Cerebellar nuclear complex (tissue), 1 donor: Measurements from ENCODE around the gene SORBS1.

Source experiments
- DNase-seq, 2 experiments: peaks; one replicate each; lab custom pipeline; 2025; lab: John Stamatoyannopoulos, UW

SORBS1 gene

DNA sequence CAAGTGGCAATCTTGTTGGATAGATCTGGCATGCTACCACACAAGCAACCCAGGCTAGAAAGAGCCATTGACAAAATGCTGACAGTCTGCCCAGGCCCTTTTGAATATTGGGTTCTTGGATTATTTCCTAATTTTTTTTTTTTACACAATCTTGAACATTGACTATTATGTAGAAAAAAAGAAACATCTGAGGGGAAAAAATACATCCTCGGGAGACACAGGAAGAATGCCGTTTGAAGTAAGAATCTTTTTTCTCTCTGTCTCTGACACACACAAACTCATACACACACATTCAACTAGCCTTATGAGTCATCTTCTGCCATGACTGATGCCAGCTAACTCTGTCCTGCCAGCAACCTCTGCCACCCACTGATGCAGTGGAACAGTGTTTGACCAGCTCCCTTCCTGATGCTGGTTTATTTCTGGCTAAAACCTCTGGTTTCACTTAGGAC lies 47.2 kb downstream of the SORBS1 start:
- peak in 1 of 2 experiments; percentile 30 for DNase-seq

DNA sequence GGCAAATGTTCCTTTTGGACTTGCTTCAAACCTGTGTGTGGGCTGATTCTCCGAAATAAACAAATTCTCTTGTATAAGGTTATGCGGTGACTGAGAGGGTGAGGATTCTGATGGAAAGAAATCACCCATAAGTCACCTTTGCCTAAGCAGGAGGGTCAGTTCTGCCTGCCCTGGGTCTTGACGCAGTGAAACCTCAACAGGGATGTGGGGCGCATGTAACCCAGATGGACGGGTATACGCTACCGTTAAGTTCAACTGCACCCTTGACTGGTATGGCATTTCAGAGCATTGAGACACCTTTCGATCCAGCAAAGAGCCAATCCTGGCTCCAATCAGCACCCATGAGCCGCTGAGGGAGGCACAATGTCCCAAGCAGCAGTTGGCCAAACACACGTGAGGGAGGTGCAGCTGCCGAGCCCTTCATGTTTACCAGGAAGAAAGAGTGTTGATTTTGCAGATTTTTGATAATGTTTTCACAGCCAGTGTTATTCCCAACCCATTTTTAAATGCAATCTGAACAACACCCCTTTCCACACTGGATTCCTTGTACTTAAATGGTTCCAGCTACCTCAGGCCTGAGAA lies 48.1 kb downstream of the SORBS1 start:
- no peak for DNase-seq

DNA sequence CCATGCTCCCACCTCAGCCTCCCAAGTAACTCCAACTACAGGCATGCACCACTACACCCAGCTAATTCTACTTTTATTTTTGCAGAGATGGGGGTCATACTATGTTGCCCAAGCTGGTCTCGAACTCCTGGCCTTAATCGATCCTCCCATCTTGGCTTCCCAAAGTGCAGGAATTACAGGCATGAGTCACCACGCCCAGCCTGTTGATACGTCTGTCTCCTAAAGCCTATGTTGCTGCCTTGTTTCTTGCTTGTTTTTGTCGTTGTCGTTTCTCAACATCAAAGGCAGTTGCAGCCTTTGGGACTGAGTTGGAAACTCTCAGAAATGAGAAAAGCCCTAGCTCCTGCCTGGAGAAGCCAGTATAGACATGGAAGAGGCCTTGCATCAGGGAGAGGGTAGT lies 49.9 kb downstream of the SORBS1 start:
- no peak for DNase-seq

DNA sequence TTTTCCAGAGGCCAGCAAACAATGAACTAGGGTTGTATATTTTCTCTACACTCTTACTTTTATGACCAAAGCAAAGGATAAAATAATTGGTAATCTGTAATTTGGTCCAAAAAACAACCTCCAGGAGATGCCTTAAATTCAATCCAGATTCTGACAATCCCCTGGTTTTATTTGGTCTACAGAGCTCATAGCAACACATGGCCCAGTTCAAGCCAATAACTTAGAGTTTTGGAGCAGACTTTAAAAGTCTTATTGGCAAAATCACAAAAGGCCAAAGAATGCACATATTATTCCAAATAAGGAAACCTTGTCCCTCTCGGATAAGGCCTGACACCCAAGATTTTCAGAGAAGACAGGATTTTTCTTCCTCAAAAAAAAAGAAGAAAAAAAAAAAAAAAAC lies 51.9 kb downstream of the SORBS1 start:
- no peak for DNase-seq

DNA sequence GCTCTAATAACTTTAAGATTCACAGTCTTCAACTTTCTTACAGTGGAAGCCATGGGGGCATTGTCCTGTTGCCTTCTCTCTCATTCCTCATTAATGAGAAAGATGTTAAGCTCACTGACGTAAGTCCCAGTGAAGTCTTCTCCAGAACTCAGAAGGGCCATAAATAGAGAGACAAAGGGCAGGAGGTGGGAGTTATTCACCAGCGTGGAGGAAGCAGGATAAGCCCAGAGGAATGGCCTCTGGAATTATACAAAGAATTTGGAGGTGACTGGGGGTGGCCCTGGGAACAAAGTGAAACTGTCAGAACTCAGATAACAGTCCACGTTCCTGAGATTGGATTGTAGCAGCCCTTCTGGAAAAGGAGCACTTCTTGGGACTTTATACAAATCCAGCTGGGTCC lies 52.4 kb downstream of the SORBS1 start:
- DNase-seq: no peak

DNA sequence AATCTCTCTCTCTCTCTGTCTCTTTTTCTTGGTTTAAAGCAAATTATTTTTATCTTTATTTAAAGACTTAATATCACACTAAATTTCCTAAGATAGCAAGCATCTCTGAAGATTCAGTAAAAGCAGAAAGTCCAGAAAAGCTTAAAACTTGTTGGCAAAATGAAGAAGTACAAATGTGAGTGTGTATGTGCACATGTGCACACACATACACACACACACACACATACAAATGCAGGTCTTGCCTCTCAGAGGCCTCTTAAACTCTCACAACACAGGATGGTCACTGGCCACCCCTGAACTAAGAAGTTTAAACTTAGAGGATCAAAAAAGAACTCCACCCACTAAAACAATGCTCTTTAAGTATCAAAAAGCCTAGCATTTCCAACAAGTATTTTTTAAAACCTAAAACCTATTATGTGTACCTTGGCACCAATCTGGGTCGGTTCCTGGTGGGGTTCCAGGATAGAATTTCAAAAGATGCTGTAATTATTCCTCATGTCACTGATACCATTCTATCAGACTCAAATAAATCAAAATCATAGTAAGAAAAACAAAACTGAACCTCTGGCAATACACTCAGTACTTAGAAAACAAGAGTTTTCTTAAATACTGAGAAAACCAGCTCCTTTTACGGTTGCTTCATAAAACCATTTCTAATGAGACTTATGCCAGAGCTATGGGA lies 55.0 kb downstream of the SORBS1 start:
- DNase-seq: no peak

DNA sequence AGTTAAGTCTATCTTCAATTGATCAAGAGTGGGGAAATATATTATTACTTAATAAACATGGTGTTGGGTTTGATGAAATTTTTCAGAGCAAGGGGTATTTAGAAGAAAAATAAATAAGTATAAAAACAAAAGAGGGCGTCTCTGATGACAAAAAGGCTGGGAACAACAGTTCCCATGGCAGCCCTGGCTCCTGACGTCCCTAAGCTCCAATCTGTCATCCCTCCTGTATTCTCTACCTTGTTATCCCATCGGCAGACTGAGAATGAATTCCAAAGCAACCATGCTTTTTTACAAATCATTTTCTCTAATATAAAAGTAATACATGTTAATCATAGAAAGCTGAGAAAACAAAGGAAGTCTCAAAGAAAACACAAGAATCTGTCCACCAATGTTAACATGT lies 55.5 kb downstream of the SORBS1 start:
- peak in 1 of 2 experiments; percentile 42 for DNase-seq

DNA sequence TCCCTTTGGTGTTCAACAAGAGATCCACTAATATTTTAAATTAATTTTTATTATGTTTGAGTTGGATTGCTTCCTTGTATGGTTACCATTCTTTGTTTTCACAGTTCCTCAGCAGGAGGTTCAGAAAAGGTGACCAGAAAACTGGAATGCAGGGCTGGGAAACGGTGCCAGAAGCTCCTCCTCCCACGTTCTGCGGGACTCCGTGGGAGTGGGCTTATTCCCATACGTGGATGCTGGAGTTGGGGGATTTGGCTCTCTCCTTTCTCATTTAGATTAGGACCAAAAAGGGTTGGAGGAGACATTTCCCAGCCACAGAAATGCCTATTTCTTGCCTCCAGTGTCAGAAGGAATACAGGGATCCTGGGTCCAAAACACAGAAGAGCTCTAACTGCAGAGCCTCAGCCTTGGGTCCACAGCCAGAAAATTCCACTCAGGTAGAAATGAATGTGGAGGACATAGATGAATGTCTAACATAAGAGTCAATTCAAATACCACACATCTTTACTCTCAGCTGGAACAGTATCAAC lies 56.0 kb downstream of the SORBS1 start:
- DNase-seq: no peak

DNA sequence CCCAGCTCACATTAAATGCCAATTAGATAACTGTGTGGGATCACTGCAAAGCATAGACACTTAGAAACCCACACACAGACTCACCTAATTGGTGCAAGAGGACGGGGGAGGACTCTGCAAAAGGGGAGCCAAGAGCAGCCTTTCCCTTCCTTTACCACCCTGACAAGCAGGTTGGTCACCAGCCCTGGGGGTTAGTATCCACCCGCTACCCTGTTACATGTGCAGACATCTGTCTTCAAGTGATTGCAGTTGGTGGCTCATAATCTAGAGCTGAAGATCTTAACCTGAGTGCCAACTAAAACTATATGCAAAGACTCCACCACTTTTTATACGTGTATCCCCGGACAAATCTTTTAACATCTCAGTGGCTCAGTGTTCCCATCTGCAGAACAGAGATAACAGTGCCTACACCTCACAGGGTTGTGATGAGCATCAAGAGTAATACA lies 56.9 kb downstream of the SORBS1 start:
- no peak for DNase-seq

DNA sequence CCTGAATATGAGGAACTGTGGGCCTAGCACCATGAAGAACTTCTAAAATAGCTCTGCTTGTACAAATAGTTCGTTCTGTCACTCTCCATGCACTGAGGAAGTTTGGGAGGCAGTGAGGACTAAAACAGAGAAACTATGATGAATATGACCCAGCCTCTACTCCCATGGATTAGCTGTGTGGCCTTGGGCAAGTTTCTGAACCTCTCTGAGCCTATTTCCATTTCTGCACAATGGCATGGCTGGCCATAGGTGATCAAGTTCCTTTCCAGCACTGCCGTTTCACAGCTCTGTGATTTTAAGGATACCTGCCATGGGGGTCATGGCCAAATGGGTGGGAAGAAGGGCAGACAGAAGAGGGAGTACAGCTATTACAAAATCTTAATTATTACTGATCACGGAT lies 57.6 kb downstream of the SORBS1 start:
- no peak for DNase-seq

DNA sequence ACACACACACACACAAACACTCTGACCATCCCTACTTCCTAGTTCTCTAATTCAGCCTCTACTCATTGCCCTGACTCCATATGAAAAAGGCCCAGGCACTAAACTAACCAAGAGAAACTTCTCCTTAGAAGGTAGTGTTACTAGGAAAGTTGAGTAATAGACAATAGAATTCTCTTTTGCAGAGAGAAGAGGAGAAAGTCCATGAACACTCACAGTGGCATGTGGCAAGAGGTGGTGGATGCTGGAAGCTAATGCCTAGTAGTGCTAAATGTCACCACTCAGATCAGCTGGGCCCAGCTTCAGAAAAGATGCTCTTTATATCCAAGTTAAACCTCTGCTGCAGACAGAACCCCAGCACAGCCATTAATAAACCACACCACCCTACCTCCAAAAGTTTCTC lies 58.2 kb downstream of the SORBS1 start:
- DNase-seq: no peak

DNA sequence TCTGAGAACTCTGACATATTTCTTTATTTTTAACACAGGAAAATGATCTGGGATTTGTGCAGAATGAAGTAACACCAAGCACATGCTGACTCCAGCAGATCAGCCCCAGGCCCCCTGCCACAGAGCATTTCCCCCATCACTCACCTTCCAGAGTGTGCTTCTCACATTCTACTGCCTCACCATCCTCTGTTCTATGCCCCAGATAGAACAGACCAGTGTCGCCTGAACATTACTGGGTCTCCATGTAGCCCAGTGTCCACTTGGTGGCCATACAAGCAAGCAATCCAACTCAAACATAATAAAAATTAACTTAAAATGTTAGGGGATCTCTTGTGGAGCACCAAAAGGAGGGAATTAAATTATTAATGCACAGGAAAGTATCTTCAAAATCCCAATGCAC lies 58.8 kb downstream of the SORBS1 start:
- DNase-seq: no peak

DNA sequence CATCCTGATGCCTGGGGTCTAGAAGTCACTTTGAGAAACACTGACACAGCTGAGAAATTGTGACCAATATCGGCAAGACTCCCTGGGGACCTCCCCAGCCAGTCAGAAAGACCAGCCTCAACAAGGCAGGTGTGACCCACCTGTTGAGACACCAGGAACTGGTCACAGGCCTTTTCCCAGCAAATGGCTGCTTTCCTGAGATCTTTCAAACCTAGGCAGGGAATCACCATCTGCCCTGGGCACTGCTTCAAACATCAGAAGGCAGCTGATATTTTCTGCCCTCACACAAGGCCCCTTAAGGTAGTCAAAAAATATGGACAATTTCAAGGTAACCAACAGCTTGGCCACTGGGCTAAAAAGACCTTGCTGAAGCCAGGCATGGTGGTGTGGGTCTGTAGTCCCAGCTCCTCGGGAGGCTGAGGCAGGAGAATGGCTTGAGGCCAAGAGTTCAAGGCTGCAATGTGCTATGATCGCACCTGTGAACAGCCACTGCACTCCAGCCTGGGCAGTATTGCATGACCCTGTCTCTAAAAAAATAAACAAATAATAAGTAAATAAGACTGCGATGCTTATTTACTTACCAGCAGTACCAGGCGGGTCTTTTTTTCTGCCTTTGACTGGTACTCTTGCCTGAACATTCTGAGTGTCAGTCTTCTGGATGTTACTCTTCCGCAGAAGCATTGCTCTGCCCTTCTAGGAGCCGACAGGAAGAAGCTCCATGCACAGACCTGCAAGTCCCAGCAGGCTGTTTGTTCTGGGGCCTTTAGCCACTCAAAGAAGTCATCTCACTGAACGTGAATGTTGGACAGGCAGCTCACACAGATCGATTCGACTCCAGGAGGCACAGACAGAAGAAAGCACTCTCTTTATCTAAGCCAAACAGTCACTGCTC lies 59.7 kb downstream of the SORBS1 start:
- DNase-seq: peak in 1 of 2 experiments; percentile 24

DNA sequence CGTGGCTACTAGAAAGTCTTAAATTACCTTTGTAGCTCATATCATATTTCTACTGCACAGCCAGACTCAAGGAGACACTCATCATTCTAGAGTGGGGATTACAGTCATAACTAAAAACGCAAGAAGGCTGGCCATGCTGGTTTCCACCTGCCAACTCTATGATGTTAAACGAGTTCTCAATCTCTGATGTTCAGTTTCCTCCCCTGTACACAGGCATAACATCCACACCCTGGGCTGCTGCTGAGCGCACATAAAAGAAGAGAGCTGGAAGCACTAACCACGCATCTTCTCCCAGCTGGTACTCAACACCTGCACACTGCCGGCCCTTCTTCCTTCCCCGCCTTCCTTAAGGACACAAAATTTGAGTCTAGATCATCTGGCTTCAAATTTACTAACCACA lies 60.5 kb downstream of the SORBS1 start:
- DNase-seq: no peak

DNA sequence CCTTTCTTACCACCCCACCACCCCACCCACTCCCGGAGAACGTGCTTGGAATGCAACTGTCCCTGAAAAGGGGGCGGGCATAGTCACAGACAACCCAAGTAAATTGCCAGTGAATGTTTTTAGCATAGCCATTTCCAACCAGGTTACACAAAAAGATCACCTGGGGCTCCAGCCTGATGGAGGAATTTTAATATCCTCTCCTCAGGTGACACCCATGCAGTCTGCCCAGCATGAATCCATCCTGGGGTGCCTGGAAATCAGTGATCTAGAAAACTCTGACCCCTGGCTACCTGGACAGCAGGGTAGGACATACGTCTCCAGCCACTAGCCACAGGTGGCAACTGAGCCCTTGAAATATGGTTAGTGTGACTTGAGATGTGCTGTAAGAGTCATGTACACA lies 61.1 kb downstream of the SORBS1 start:
- no peak for DNase-seq

DNA sequence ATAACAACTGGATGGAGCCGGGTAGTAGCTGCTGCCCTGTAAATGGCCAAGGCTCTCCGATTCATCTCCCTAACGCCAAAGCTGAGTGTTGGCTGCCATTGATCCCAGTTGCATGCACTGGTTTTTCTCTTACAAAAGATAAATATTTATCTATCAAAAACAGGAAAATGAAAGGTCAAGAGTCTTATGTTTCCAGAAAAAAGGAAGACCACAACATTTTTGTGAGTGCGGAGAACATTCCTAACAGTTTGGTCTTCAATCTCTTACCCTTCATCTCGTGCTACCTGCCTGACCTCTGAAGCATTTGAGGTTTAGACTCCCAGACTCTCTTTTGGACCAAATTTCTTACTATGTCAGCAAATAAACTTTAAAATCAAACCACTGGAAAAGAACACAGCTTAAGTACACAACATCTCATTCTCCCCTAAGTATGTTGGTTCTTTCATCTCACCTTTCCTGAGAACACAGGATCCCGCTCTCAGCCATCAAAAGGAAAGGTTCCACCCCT lies 61.6 kb downstream of the SORBS1 start:
- DNase-seq: no peak

DNA sequence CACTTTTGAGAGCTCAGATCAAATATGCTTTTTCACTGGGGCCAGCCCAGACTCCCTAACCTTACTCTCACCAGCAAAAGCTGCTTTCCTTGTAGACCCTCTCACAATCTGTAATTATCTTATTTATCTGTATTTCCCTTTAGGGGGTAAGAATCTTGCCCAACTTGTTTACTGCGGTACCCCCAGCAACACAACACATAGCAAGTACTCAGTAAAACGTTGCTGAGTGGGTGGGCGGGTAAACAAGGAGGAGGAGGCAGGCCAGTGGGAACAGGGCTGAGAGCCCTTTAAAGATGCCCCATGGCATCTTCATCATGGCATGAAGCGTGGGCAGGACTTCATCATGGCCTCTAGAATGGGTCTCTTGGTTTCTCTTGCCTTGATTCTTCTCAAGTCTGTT lies 64.2 kb downstream of the SORBS1 start:
- DNase-seq: no peak

DNA sequence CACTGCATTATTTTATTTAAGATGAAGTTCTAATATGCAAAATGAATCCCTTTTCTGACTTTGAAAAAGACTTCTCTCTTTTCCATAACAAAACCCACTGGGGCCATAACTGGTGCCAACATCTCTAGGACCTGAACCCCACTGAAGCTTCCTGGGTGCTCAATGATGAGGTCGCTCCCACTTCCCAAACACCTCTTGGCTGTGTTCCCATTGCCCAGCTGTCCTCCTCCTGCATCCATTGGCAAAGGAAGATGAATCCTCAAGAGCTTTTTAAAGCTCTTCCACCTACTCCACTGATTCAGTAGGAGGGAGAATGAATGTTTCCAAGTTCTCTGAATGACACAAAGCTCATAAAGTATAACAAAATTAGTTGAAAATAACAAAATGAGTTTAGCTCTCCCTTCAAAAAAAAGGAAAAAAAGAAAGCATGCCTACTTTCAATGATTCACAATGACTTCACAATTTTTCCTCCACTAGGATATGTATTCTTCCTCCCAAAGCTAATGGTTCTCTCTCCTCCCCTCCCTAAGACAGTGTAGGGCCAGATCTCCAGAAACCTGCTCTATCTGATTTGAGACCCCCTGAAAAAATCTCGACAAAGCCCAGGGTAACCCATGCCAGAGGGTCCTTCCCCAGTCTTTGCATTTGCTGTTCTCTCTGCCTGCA lies 64.8 kb downstream of the SORBS1 start:
- DNase-seq: no peak

DNA sequence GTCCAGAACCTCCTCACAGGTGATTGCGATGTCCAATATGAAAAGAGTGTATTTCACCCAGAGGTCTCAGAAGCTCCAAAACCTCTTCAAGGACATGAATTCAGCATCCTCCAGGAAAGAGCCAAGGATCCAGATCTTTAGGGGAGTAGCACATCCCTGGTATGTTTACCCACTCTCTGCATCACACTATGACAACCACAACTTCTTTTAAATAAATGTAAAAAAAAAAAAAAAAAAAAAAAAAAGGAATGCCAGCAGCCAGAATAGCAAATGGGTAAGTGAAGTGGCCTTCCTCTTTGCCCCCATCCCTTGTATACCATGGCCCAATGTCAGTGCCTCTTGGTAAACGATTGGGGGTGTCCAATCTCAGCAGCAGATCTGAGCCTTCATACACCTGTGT lies 67.3 kb downstream of the SORBS1 start:
- DNase-seq: no peak

DNA sequence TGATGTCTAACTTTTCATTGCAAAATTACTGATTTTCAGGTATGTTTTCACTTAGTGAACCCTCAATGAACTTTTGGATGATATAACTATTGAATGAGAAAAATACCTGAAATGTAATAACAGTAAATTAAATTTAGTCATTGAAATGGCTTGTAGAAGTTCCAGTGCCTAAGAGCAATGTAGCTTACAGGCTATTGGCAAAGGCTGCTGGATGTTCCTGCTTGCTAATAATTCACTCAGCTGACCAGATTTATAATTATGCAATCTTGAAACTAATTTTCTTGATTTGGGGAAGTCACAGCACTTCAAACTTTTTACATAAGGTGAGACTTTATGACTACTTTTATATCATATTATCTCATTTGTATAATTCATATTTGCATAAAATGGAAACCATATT lies 73.2 kb downstream of the SORBS1 start:
- DNase-seq: no peak

DNA sequence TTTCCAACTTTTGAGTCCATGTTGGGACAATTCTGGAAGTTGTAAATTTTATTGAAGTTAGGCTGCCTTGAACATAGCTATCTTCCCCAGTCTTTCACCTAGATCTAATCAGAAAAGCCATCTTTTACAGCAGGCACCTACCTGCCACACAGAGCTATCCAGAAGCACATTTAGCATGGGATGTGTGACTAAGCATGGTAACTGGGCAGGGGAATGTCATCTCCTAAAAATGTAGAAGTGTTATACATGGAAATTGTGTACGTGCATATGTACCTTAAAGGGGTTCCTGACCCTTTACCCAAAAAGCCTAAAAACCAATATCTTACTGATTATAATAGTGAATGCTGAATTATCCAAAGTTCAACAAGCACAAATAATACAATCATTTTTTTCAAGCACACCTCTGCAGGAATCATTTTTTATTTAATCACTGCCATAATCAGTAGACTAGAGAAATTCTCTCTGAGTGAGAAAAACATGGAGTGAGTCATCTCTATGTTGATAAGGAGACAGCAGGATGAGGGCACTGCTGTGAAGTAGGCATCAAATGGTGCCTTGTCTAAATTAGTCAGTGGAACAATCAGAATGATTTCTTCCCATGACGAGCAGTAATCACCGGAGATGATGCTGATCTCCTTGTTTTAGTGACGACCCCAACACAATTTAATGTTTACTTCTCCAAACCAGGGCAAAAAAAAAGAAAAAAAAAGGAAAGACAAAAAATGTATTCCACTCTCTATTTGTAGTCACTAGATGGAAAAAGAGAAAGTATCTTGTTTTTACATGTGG lies 75.9 kb downstream of the SORBS1 start:
- DNase-seq: no peak
